Stimulated activated CD4-positive, alpha-beta T cell treated with anti-CD3 and anti-CD28 coated beads, TNF-alpha, amount 100 ng/mL, for 48 hours (primary cell): ENCODE measurements around the gene KLHL6.
"Not testable (repeated sequence)": the region's sequence is repeated elsewhere in the genome, so short reads cannot be mapped to it uniquely, and the experiment has no call there.

ENCODE experiments used
- DNase-seq, 3 donors: peaks; one replicate each; pipeline ENCODE4 v3.0.0-alpha.2; 2020; ENCODE audit warnings: low read depth in 3 of 3

Gene KLHL6

GRCh38 chr3:183447206-183448001 is 108.1 kb downstream of the KLHL6 start:
- DNase-seq = peak; percentile 56 to 75 (median 74)

GRCh38 chr3:183446838-183447205 is 108.7 kb downstream of the KLHL6 start:
- no peak for DNase-seq

- DNase-seq = no peak
Measured at GRCh38 chr3:183444748-183445147, 110.8 kb downstream of the KLHL6 start.

GRCh38 chr3:183443395-183444385 is 111.8 kb downstream of the KLHL6 start:
- no peak for DNase-seq

GRCh38 chr3:183442994-183443393 is 112.5 kb downstream of the KLHL6 start:
- DNase-seq = no peak

GRCh38 chr3:183440521-183440920 is 115.0 kb downstream of the KLHL6 start:
- not testable (repeated sequence) for DNase-seq

GRCh38 chr3:183439515-183439914 is 116.0 kb downstream of the KLHL6 start:
- DNase-seq = no peak

GRCh38 chr3:183438735-183439134 is 116.8 kb downstream of the KLHL6 start:
- no peak for DNase-seq

- DNase-seq = no peak
Measured at GRCh38 chr3:183437666-183438564, 117.6 kb downstream of the KLHL6 start.
